Lower leg skin (tissue), 3 donors: ENCODE measurements around the gene INPP4B.

Source experiments
- CTCF ChIP-seq, 3 donors: fragments of 450-650 bp; IDR thresholded peaks; one replicate each; pipeline ENCODE4 v1.5.1; 2016; ENCODE audit warnings: antibody characterized with exemption in 3 of 3, mild to moderate bottlenecking in 3 of 3, moderate library complexity in 2 of 3
- POLR2A ChIP-seq, 2 donors: fragments of 450-650 bp; IDR thresholded peaks; one replicate each; pipeline ENCODE4 v1.6.1; 2016 to 2017; ENCODE audit warnings: antibody characterized with exemption in 2 of 2, mild to moderate bottlenecking in 1 of 2, moderate library complexity in 1 of 2

GRCh38 chr4:142112451-142112850, 733.6 kb downstream of the INPP4B start:
- TF ChIP-seq CTCF (IDR thresholded peaks at IDR 0.05) (no peak), POLR2A (IDR thresholded peaks at IDR 0.05) (no peak)
